HepG2 (cell line): ENCODE data around the gene TRMU. TPM values are rescaled to one million over a fixed set of nuclear protein-coding genes. Genes with fewer than 3 reads are reported as not detected.

Source experiments
- ATAC-seq: fragments of 200-7000 bp; cut with Tn5 transposase; 3 replicates; pipeline ENCODE4 v1.9.1; 2020; ENCODE audit warnings: mild to moderate bottlenecking, moderate library complexity
- BruUV-seq: library from RNA; stranded (reverse); fragments of 400-500 nt; replicated peaks from 2 replicates; lab custom pipeline; 2021; lab: Mats Ljungman, UMichigan
- CTCF ChIA-PET: fragments of 300-600 bp; formaldehyde crosslinking; extraction: SDS; loops from one replicate; lab custom pipeline; 2021; ENCODE audit warnings: low total read pairs, inconsistent platforms, low intra/inter-chr PET ratio; lab: Yijun Ruan, JAX
- POLR2A ChIA-PET: fragments of 350-600 bp; sonication (Branson Sonifier 250); formaldehyde crosslinking; loops from one replicate; lab custom pipeline; 2020; ENCODE audit warnings: antibody characterized with exemption, inconsistent platforms; lab: Yijun Ruan, JAX
- DNase-seq: peaks from one replicate; pipeline ENCODE4 v3.0.0-alpha.2; 2015; ENCODE audit warnings: low spot score
- FAIRE-seq: peaks from 3 replicates; lab custom pipeline; 2011; peaks lifted over from hg19 to GRCh38; lab: Jason Lieb, UNC
- H2AFZ ChIP-seq: one replicate; pipeline ENCODE4 v1.6.1; 2011; ENCODE audit warnings: low read length, inconsistent platforms
- H3K27ac ChIP-seq: fragments of 300-600 bp; 3 replicates; pipeline ENCODE4 v1.8.0; 2011; ENCODE audit warnings: mixed run types, mild to moderate bottlenecking, mixed read lengths, low read length, inconsistent platforms; ENCODE audit not compliant: insufficient read depth; ENCODE audit errors: extremely low read length
- H3K27me3 ChIP-seq, 2 experiments: fragments of 200-600 bp in 1 of 2; 2 replicates in 1 of 2; 3 replicates in 1 of 2; pipeline versions ENCODE4 v1.6.0 to v1.8.0; 2011; ENCODE audit warnings: low read length in 2 of 2, mild to moderate bottlenecking in 2 of 2, moderate library complexity in 2 of 2, inconsistent platforms in 1 of 2; ENCODE audit not compliant: insufficient read depth in 2 of 2, control insufficient read depth in 1 of 2
- H3K36me3 ChIP-seq, 2 experiments: fragments of 200-600 bp in 1 of 2; replicated peaks in 1 of 2; 2 replicates in 1 of 2; 3 replicates in 1 of 2; pipeline versions ENCODE4 v1.5.1 to v1.8.0; 2011; ENCODE audit warnings: low read length in 2 of 2, inconsistent platforms in 1 of 2; ENCODE audit not compliant: insufficient read depth in 2 of 2, control insufficient read depth in 1 of 2
- H3K4me1 ChIP-seq: 2 replicates; pipeline ENCODE4 v1.5.1; 2012; ENCODE audit warnings: low read length, inconsistent platforms; ENCODE audit not compliant: insufficient read depth
- H3K4me2 ChIP-seq: 2 replicates; pipeline ENCODE4 v1.6.0; 2011; ENCODE audit warnings: low read depth, low read length, inconsistent platforms
- H3K4me3 ChIP-seq, 3 experiments: fragments of 200-600 bp in 1 of 3; sonication (generic), shearing (Covaris generic) in 1 of 3; replicated peaks in 1 of 3; 2 replicates each; pipeline ENCODE4 v1.5.1; 2011 to 2016; ENCODE audit warnings: low read length in 3 of 3, inconsistent platforms in 2 of 3, low read depth in 2 of 3, mild to moderate bottlenecking in 2 of 3, control low read depth in 1 of 3, mixed read lengths in 1 of 3; ENCODE audit not compliant: insufficient read depth in 1 of 3
- H3K79me2 ChIP-seq: one replicate; pipeline ENCODE4 v1.6.1; 2011; ENCODE audit warnings: low read length, inconsistent platforms; ENCODE audit not compliant: insufficient read depth
- H3K9ac ChIP-seq: 2 replicates; pipeline ENCODE4 v1.6.0; 2011; ENCODE audit warnings: mild to moderate bottlenecking, low read depth, low read length, inconsistent platforms; ENCODE audit not compliant: insufficient read depth
- H3K9me3 ChIP-seq: 2 replicates; pipeline ENCODE4 v1.5.1; 2012; ENCODE audit warnings: mild to moderate bottlenecking, low read length
- H4K20me1 ChIP-seq: 2 replicates; pipeline ENCODE4 v1.6.0; 2011; ENCODE audit warnings: inconsistent platforms, mild to moderate bottlenecking, low read length, moderate library complexity; ENCODE audit not compliant: insufficient read depth
- ATF1 ChIP-seq: IDR thresholded peaks from 2 replicates; pipeline ENCODE4 v1.6.1; 2016; ENCODE audit warnings: mild to moderate bottlenecking, control low read depth
- BORCS8-MEF2B ChIP-seq: sonication (generic); formaldehyde crosslinking; IDR thresholded peaks from 2 replicates; pipeline ENCODE4 v1.8.0; 2022; ENCODE audit warnings: mild to moderate bottlenecking, missing genetic modification reagents
- MNT ChIP-seq: fragments of 450-650 bp; IDR thresholded peaks from 2 replicates; pipeline ENCODE4 v1.6.1; 2016
- SRSF1 ChIP-seq: fragments of 200-400 bp; formaldehyde crosslinking; optimal IDR thresholded peaks from 2 replicates; pipeline ENCODE3; 2017; ENCODE audit warnings: mild to moderate bottlenecking, low read depth, low read length, moderate library complexity
- ZBTB40 ChIP-seq, 2 experiments: fragments of 450-650 bp in 1 of 2; sonication (generic) in 1 of 2; formaldehyde crosslinking in 1 of 2; IDR thresholded peaks; 2 replicates each; pipeline versions ENCODE4 v1.6.1 to v1.8.0; 2016 to 2022; ENCODE audit warnings: antibody characterized with exemption in 1 of 2, mild to moderate bottlenecking in 1 of 2, missing genetic modification reagents in 1 of 2
- ZFP90 ChIP-seq: sonication (generic); formaldehyde crosslinking; IDR thresholded peaks from 2 replicates; pipeline ENCODE4 v1.8.0; 2022; ENCODE audit warnings: missing genetic modification reagents, mild to moderate bottlenecking, inconsistent platforms, borderline replicate concordance
- ZNF800 ChIP-seq: sonication (generic); formaldehyde crosslinking; IDR thresholded peaks from 2 replicates; pipeline ENCODE4 v1.4.0; 2020; ENCODE audit warnings: missing genetic modification reagents
- WGBS: methylation state at CpG from one replicate; pipeline ENCODE4 v1.1.6; 2017; ENCODE audit warnings: low lambda C conversion rate; 5-methylcytosine and 5-hydroxymethylcytosine counted together
- in situ Hi-C: cut with HindIII; loops from 2 replicates; pipeline ENCODE4 v1.10.0; 2017; ENCODE audit warnings: low pct_unique_long_range_greater_than_20kb; ENCODE audit not compliant: extremely low pct_ligation_motif_present
- intact Hi-C: fragments of 100-400 bp; cut with micrococcal nuclease; formaldehyde crosslinking; loops from one replicate; pipeline ENCODE4 v1.10.0; 2022; ENCODE audit not compliant: unreplicated experiment
- polyA plus RNA-seq, 8 experiments: library from polyadenylated mRNA; depleted of rRNA in 3 of 8; stranded (reverse) in 7 of 8; unstranded in 1 of 8; fragments of >200 nt; fragmentation: Illumina TruSeq in 4 of 8; extraction: Trizol in 4 of 8; gene quantifications; 2 replicates each; pipeline versions ENCODE4 v1.2.1 to v1.2.3, GENCODE V29; 2011 to 2016; ENCODE audit warnings: low read depth in 4 of 8, missing spikeins in 1 of 8, mixed read lengths in 1 of 8; ENCODE audit not compliant: insufficient read depth in 1 of 8
- total RNA-seq, 5 experiments: library from RNA; depleted of rRNA; stranded (reverse); fragments of >200 nt; fragmentation: Illumina TruSeq; extraction: Trizol; gene quantifications; 2 replicates each; pipeline ENCODE4 v1.2.3, GENCODE V29; 2016; ENCODE audit warnings: low read depth in 1 of 5

The TRMU gene
- total and polyA plus RNA-seq, 2 of the 13 experiments (the other 11 are each of a cell fraction or from before 2014, with no cell fraction given): 31.0 to 50.2 TPM

GRCh38 chr22:46369716-46370583, 34.4 kb downstream of the TRMU start:
- no TSS peak for BruUV-seq
- DNase-seq (no peak), FAIRE-seq (no peak), ATAC-seq (no peak)
- peak overlapping the region in 1 of 3 experiments; percentile 51; a peak in 1 of 6 replicates for H3K4me3 ChIP-seq
- no peaks in the 10 kb centered on the region for H3K27me3 ChIP-seq
- intact Hi-C loops: no loop called here
- H3K79me2 ChIP-seq: no peaks in the 10 kb centered on the region
- H3K9ac ChIP-seq: no peak overlapping the region
- no peaks in the 10 kb centered on the region for H3K36me3 ChIP-seq
- H3K4me2 ChIP-seq: peak overlapping the region; percentile 77
- ChIA-PET POLR2A (interaction anchor here (1.5 kb wide), 2 partner anchors 7 to 8 kb away, joined by 4 to 5 read pairs; no protein-coding TSS in a partner anchor), CTCF (interaction anchor here (1.8 kb wide), 1 partner anchor 20 kb away, joined by 5 read pairs; no protein-coding TSS in a partner anchor)
- no peaks in the 10 kb centered on the region for H4K20me1 ChIP-seq
- 82% methylated on average over 14 of the region's 25 CpGs for WGBS
- no peak overlapping the region for H2AFZ ChIP-seq
- H3K27ac ChIP-seq: no peak overlapping the region
- H3K9me3 ChIP-seq: no peaks in the 10 kb centered on the region
- peaks cover 32% of the 10 kb centered on the region for H3K4me1 ChIP-seq
- in situ Hi-C loops: loop anchor here (5.0 kb wide), 2 partner anchors 72 to 167 kb away; partner anchors contain the start of gene CELSR1
- TF ChIP-seq BORCS8-MEF2B (CRISPR knock-in tag) (0 out of 2 replicates have a peak, but pooled peaks have one; percentile 11), ZNF800 (no peak), ZBTB40 (IDR thresholded peaks at IDR 0.05) (no peak), ZBTB40 (CRISPR knock-in tag; IDR thresholded peaks at IDR 0.05) (0 out of 2 replicates have a peak, but pooled peaks have one; percentile 3), MNT (peak; percentile 33; the same call in 1 of the 2 replicates), ZFP90 (CRISPR knock-in tag) (no peak), SRSF1 (no peak), ATF1 (CRISPR knock-in tag) (no peak)
